Measurements from ENCODE around the gene YIF1A. TPM values are rescaled to one million over a fixed set of nuclear protein-coding genes. Genes with fewer than 3 reads are reported as not detected.
A peak's percentile ranks its signal among the peaks of the same experiment; 100 is the strongest.

YIF1A gene
- polyA plus RNA-seq, 3 donors = 50.0 to 81.1 (median 63.8) TPM

DNA sequence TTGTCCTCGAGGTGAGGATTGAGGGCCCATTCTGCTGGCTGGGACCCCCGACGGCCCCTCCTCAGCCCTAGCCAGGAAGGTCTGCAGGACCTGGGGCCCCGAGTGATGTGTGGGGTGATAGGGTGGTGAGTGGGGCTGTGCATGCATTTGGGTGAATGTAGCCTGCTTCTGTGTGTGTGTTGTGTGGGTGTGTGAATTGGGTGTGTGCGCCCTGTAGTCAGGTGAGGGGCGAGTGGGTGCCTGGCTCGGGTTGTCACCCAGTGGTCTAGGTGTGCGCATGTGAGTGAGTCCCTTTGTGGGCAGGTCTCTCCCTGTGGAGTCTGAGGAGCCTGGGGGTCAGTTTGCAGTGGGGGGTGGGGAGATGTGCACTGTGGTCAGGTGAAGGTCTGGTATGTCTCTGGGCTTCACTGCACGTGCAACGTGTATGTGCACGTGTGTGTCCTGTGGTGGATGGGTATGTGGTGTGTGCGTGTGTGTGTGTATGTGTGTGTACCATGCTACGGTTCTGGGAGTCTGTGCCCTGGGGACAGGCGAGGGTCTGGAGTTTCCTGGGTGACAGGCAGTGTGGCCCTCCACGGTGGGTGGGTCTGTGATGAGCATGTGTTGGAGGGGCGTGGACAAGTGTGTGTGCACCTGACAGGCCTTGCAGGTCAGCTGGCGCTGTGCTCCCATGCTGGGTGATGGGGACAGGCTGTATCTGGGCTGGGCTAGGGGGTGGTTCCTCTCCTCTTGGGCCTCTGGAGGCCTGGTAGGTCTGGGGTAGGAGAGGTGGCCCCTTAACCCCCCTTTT, 3.8 kb upstream of the YIF1A start:
- Histone ChIP-seq H3K4me2 (replicated peaks; ENCODE audit: extremely low read depth, low read length, poor library complexity, severe bottlenecking) (peak overlapping the region; percentile 73), H3K36me3 (replicated peaks in 1 of 2; ENCODE audit: control insufficient read depth in 1 of 2, insufficient read depth in 2 of 2, low read length in 2 of 2) (no peaks in the 10 kb centered on the region), H3K79me2 (ENCODE audit: insufficient read depth, low read length) (no peaks in the 10 kb centered on the region), H2AFZ (ENCODE audit: insufficient read depth, low read depth, low read length, poor library complexity, severe bottlenecking) (no peak overlapping the region), H3K9me3 (replicated peaks in 1 of 2; ENCODE audit: control insufficient read depth in 1 of 2, insufficient read depth in 1 of 2, low read length in 2 of 2) (peaks cover 0 to 11% of the 10 kb centered on the region in 2 donors), H3K4me1 (ENCODE audit: control insufficient read depth in 1 of 2, insufficient read depth in 2 of 2, low read length in 2 of 2) (peaks cover 26 to 32% of the 10 kb centered on the region in 2 donors), H3K4me3 (replicated peaks in 1 of 3; ENCODE audit: low read depth in 2 of 3, low read length in 3 of 3) (no peak overlapping the region), H4K20me1 (ENCODE audit: insufficient read depth, low read length) (no peaks in the 10 kb centered on the region), H3K9ac (ENCODE audit: insufficient read depth, low read length, poor library complexity, severe bottlenecking) (no peak overlapping the region), H3K27me3 (ENCODE audit: control insufficient read depth in 2 of 2, insufficient read depth in 2 of 2, low read length in 2 of 2) (peaks cover 24 to 49% of the 10 kb centered on the region in 2 donors), H3K27ac (ENCODE audit: low read depth in 1 of 2, low read length in 2 of 2) (no peak overlapping the region)
- peaks cover 0 to 7% (median 4%) of the 10 kb centered on the region in 7 donors for H3K9me3 Mint-ChIP-seq
- DNase-seq = no peak
- H3K4me3 Mint-ChIP-seq = peak overlapping the region; percentile 35 to 83
- intact Hi-C loops (cut with micrococcal nuclease) = no loop called here
- no peak overlapping the region for H3K27ac Mint-ChIP-seq
- TF ChIP-seq, protein P1, sequence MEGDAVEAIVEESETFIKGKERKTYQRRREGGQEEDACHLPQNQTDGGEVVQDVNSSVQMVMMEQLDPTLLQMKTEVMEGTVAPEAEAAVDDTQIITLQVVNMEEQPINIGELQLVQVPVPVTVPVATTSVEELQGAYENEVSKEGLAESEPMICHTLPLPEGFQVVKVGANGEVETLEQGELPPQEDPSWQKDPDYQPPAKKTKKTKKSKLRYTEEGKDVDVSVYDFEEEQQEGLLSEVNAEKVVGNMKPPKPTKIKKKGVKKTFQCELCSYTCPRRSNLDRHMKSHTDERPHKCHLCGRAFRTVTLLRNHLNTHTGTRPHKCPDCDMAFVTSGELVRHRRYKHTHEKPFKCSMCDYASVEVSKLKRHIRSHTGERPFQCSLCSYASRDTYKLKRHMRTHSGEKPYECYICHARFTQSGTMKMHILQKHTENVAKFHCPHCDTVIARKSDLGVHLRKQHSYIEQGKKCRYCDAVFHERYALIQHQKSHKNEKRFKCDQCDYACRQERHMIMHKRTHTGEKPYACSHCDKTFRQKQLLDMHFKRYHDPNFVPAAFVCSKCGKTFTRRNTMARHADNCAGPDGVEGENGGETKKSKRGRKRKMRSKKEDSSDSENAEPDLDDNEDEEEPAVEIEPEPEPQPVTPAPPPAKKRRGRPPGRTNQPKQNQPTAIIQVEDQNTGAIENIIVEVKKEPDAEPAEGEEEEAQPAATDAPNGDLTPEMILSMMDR (IDR thresholded peaks at IDR 0.05) = no peak
- WGBS (ENCODE audit: insufficient coverage) = 58% methylated on average over 14 of the region's 17 CpGs
- H3K27me3 Mint-ChIP-seq (ENCODE audit: low read depth in 3 of 3) = peaks cover 39 to 56% (median 42%) of the 10 kb centered on the region in 3 donors
- H3K36me3 Mint-ChIP-seq = peaks cover 4 to 7% of the 10 kb centered on the region in 2 donors
- peaks cover 25% of the 10 kb centered on the region for H3K4me1 Mint-ChIP-seq

DNA sequence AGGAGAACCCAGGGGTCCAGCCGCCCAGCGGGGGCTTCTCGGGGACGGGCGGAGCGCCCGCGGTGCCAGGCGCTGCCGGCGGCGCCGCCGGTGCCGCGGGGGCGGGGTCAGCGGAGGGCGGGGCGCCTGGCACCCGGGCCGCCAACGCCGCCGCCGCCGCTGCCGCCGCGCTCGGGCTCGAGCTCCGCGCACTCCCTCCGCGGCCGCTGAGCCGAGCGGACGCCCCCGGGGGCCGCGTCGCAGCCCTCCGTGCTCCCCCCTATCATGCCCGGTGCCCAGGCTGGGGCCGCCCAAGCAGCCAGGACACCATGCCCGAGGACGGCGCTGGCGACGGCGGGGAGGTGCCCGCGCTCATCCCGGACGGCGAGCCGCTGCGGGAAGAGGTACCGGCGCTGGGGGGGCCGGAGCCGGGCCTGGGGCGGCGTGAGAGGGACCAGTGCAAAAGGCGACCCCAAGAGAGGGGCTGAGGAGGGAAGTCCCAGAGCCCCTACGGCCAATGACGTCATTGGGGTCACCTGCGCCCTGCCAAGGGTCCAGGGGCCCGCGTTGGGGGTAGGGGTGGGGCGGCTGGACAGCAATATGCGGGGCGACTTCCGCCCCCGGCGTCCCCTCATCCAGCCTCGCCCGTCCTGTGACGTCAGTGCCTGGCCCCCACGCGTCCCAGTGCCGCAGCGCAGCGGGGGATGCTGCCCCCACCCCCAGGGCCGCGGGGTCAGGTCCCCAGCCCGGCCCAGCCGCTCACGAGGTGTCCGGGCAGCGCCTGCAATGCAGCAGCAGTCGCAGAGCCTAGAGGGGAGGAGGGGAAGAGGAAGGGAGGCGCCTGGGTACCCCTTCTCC, 3.0 kb upstream of the YIF1A start, which contains the start of gene TMEM151A:
Gene TMEM151A (plus strand): TSS at position 189 of the 837 bp plus-strand sequence. CDS start 120 bp downstream, at position 309.
- peaks cover 0 to 7% (median 4%) of the 10 kb centered on the region in 7 donors for H3K9me3 Mint-ChIP-seq
- WGBS (ENCODE audit: insufficient coverage) = 3% methylated on average over 95 of the region's 95 CpGs
- peaks cover 33% of the 10 kb centered on the region for H3K4me1 Mint-ChIP-seq
- no peak within 1 kb of the TSS for H2AFZ ChIP-seq (ENCODE audit: insufficient read depth, low read depth, low read length, poor library complexity, severe bottlenecking)
- H3K4me3 ChIP-seq (replicated peaks in 1 of 3; ENCODE audit: low read depth in 2 of 3, low read length in 3 of 3) = peak within 1 kb of the TSS in 1 of 3 experiments; percentile 66
- H3K4me1 ChIP-seq (ENCODE audit: control insufficient read depth in 1 of 2, insufficient read depth in 2 of 2, low read length in 2 of 2) = peaks cover 34 to 40% of the 10 kb centered on the region in 2 donors
- peaks cover 39 to 51% (median 39%) of the 10 kb centered on the region in 3 donors for H3K27me3 Mint-ChIP-seq (ENCODE audit: low read depth in 3 of 3)
- peaks cover 4 to 7% of the 10 kb centered on the region in 2 donors for H3K36me3 Mint-ChIP-seq
- peak within 1 kb of the TSS; percentile 73 for H3K4me2 ChIP-seq (replicated peaks; ENCODE audit: extremely low read depth, low read length, poor library complexity, severe bottlenecking)
- H3K27ac ChIP-seq (ENCODE audit: low read depth in 1 of 2, low read length in 2 of 2) = no peak within 1 kb of the TSS
- DNase-seq = no peak
- H3K36me3 ChIP-seq (replicated peaks in 1 of 2; ENCODE audit: control insufficient read depth in 1 of 2, insufficient read depth in 2 of 2, low read length in 2 of 2) = no peaks in the 10 kb centered on the region
- H3K27ac Mint-ChIP-seq = no peak within 1 kb of the TSS
- peak within 1 kb of the TSS; percentile 37 to 94 for H3K4me3 Mint-ChIP-seq
- intact Hi-C loops (cut with micrococcal nuclease) = no loop called here
- no peaks in the 10 kb centered on the region for H3K79me2 ChIP-seq (ENCODE audit: insufficient read depth, low read length)
- TF ChIP-seq, protein P1 (IDR thresholded peaks at IDR 0.05) = no peak
- no peak within 1 kb of the TSS for H3K9ac ChIP-seq (ENCODE audit: insufficient read depth, low read length, poor library complexity, severe bottlenecking)
- H4K20me1 ChIP-seq (ENCODE audit: insufficient read depth, low read length) = no peaks in the 10 kb centered on the region
- peaks cover 0 to 11% of the 10 kb centered on the region in 2 donors for H3K9me3 ChIP-seq (replicated peaks in 1 of 2; ENCODE audit: control insufficient read depth in 1 of 2, insufficient read depth in 1 of 2, low read length in 2 of 2)
- peaks cover 24 to 44% of the 10 kb centered on the region in 2 donors for H3K27me3 ChIP-seq (ENCODE audit: control insufficient read depth in 2 of 2, insufficient read depth in 2 of 2, low read length in 2 of 2)
